ENCODE measurements around the gene MARCHF10.

GRCh38 chr17:62714016-62714777 is 93.9 kb downstream of the MARCHF10 start:
- TF ChIP-seq POLR2A (IDR thresholded peaks at IDR 0.05; ENCODE audit: low read length) = no peak
- TF ChIP-seq GATA1 (IDR thresholded peaks at IDR 0.05; ENCODE audit: low read depth, low read length) = no peak
